Esophagus muscularis mucosa (tissue), 4 donors: ENCODE data around the gene ADK. TPM values are rescaled to one million over a fixed set of nuclear protein-coding genes. Genes with fewer than 3 reads are reported as not detected.

Experiments
- DNase-seq: peaks from one replicate; pipeline ENCODE4 v3.0.0-alpha.2; 2017; ENCODE audit errors: extremely low spot score
- H3K27ac ChIP-seq, 4 donors: fragments of 200-600 bp; sonication (generic); replicated peaks in 1 of 4; 1 replicate in 3 of 4; 2 replicates in 1 of 4; pipeline ENCODE4 v1.5.1; 2016 to 2019; ENCODE audit warnings: mild to moderate bottlenecking in 1 of 4
- H3K27me3 ChIP-seq, 4 donors: fragments of 200-600 bp; sonication (generic); one replicate each; pipeline versions ENCODE4 v1.5.1 to v1.6.0; 2016 to 2019
- H3K36me3 ChIP-seq, 4 donors: fragments of 200-600 bp; sonication (generic); one replicate each; pipeline ENCODE4 v1.5.1; 2016 to 2019
- H3K4me1 ChIP-seq, 4 donors: fragments of 200-600 bp; sonication (generic); one replicate each; pipeline ENCODE4 v1.5.1; 2016 to 2019
- H3K4me3 ChIP-seq, 4 donors: fragments of 200-600 bp; sonication (generic); 1 replicate in 2 of 4; 2 replicates in 2 of 4; pipeline ENCODE4 v1.5.1; 2016 to 2019; ENCODE audit warnings: mild to moderate bottlenecking in 4 of 4, moderate library complexity in 1 of 4
- H3K9me3 ChIP-seq, 4 donors: fragments of 200-600 bp; sonication (generic); 1 replicate in 3 of 4; 2 replicates in 1 of 4; pipeline ENCODE4 v1.5.1; 2016 to 2019
- EP300 ChIP-seq: sonication (generic); formaldehyde crosslinking; IDR thresholded peaks from one replicate; pipeline ENCODE4 v1.6.1; 2017; ENCODE audit warnings: antibody characterized with exemption
- POLR2A ChIP-seq: fragments of 450-650 bp; IDR thresholded peaks from one replicate; pipeline ENCODE4 v1.6.1; 2017; ENCODE audit warnings: antibody characterized with exemption, moderate library complexity, mild to moderate bottlenecking, low read depth
- POLR2AphosphoS5 ChIP-seq, 2 donors: sonication (generic); formaldehyde crosslinking; IDR thresholded peaks; one replicate each; pipeline ENCODE4 v1.6.1; 2017; ENCODE audit warnings: antibody characterized with exemption in 2 of 2
- WGBS: methylation state at CpG from one replicate; pipeline ENCODE4 v1.1.5; 2018; 5-methylcytosine and 5-hydroxymethylcytosine counted together
- intact Hi-C: fragments of 100-400 bp; cut with DNase I; formaldehyde crosslinking; loops from one replicate; pipeline ENCODE4 v1.15.1; 2023
- total RNA-seq, 4 donors: library from RNA; depleted of rRNA; stranded (reverse); fragments of >200 nt; gene quantifications; one replicate each; pipeline versions ENCODE4 v1.1.0 to v1.2.1, GENCODE V29; 2016
- TF ChIP-seq, protein P1 (sequence below), 3 experiments: fragments of 200-600 bp in 2 of 3; fragments of 450-650 bp in 1 of 3; sonication (generic) in 2 of 3; IDR thresholded peaks; one replicate each; pipeline ENCODE4 v1.5.1; 2017 to 2019; ENCODE audit warnings: antibody characterized with exemption in 3 of 3, mild to moderate bottlenecking in 2 of 3, moderate library complexity in 1 of 3

ADK gene
- total RNA-seq, 4 donors from 2014 or later = 20.2 to 23.3 (median 21.2) TPM

DNA sequence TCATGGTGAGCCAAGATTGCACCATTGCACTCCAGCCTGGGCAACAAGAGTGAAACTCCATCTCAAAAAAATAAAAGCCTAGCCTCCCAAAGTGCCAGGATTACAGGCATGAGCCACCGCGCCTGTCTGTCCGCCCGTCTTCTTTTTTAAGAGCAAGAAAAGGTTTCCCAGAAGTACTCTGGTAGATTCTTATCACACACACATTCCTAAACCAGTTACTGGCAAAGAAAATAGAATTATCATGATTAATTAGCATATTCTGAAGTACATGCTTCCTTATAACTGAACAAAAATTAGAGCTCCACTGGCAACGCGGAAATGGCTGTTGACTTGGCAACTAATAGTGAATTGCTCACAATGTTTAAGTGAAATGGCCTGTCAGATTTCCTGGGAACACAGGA lies 87.0 kb downstream of the ADK start:
- Histone ChIP-seq H3K9me3 (no peaks in the 10 kb centered on the region), H3K36me3 (peaks cover 3 to 5% (median 5%) of the 10 kb centered on the region in 4 donors), H3K27ac (peak overlapping the region in 2 of 4 donors; percentile 9 to 14), H3K27me3 (no peaks in the 10 kb centered on the region), H3K4me1 (peaks cover 0 to 11% (median 0%) of the 10 kb centered on the region in 4 donors), H3K4me3 (no peak overlapping the region)
- TF ChIP-seq, protein P1, sequence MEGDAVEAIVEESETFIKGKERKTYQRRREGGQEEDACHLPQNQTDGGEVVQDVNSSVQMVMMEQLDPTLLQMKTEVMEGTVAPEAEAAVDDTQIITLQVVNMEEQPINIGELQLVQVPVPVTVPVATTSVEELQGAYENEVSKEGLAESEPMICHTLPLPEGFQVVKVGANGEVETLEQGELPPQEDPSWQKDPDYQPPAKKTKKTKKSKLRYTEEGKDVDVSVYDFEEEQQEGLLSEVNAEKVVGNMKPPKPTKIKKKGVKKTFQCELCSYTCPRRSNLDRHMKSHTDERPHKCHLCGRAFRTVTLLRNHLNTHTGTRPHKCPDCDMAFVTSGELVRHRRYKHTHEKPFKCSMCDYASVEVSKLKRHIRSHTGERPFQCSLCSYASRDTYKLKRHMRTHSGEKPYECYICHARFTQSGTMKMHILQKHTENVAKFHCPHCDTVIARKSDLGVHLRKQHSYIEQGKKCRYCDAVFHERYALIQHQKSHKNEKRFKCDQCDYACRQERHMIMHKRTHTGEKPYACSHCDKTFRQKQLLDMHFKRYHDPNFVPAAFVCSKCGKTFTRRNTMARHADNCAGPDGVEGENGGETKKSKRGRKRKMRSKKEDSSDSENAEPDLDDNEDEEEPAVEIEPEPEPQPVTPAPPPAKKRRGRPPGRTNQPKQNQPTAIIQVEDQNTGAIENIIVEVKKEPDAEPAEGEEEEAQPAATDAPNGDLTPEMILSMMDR (IDR thresholded peaks at IDR 0.05) = no peak
- no peak for TF ChIP-seq EP300
- no peak for TF ChIP-seq POLR2A
- TF ChIP-seq POLR2AphosphoS5 (IDR thresholded peaks at IDR 0.05) = no peak
- WGBS = 59% methylated on average over 6 of the region's 6 CpGs
- DNase-seq = no peak
- intact Hi-C loops = loop anchor here (10.0 kb wide), 1 partner anchor 353 kb away; no protein-coding TSS in a partner anchor

DNA sequence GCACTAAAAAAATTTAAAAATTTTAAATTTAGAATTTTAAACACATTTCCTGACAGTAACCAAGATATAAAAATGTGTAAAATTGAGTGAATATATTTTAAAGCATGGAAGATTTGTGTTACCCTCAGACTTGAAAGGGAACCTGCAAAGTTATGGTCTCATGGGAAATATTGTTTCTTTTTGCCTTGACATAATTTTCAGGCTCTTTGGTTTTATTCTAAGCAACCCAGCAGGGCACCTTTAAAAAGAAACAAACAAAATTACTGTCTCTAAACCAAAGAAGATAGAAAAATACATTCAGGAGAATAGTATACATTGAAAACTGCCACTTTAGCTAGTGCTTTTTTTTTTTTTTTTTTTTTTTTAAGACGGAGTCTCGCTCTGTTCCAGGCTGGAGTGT lies 87.5 kb downstream of the ADK start:
- H3K4me1 ChIP-seq = peaks cover 0 to 11% (median 0%) of the 10 kb centered on the region in 4 donors
- no peak for DNase-seq
- no peaks in the 10 kb centered on the region for H3K9me3 ChIP-seq
- H3K27me3 ChIP-seq = no peaks in the 10 kb centered on the region
- H3K36me3 ChIP-seq = peaks cover 6 to 8% (median 7%) of the 10 kb centered on the region in 4 donors
- H3K27ac ChIP-seq = peak overlapping the region in 1 of 4 donors; percentile 9
- no peak for TF ChIP-seq POLR2A
- no peak for TF ChIP-seq POLR2AphosphoS5 (IDR thresholded peaks at IDR 0.05)
- TF ChIP-seq, protein P1 (IDR thresholded peaks at IDR 0.05) = no peak
- no peak for TF ChIP-seq EP300
- intact Hi-C loops = loop anchor here (10.0 kb wide), 1 partner anchor 354 kb away; no protein-coding TSS in a partner anchor
- 83% methylated on average over 2 of the region's 2 CpGs for WGBS
- H3K4me3 ChIP-seq = no peak overlapping the region

DNA sequence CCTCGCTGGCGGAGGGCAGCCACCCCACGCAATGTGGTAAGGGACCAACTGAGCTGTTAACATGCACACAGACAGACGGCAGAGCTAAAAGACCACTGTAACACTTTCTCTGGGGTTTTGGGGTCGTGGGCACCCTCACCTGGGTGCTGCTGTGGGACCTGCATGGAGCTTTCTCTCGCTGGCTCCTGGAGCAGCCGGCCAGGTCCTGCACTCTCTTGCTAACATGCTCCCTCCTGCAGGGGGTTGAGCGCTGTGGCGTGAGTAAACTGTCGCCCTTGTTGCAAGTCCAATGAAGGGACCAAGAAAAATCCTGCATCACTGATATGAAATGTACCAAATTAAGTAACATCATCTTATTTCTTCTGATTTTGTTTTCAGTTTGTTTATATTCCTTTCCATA lies 92.0 kb downstream of the ADK start:
- H3K27me3 ChIP-seq = no peaks in the 10 kb centered on the region
- TF ChIP-seq, protein P1 (IDR thresholded peaks at IDR 0.05) = no peak
- TF ChIP-seq POLR2A (no peak), POLR2AphosphoS5 (IDR thresholded peaks at IDR 0.05) (no peak), EP300 (no peak)
- no peak overlapping the region for H3K4me3 ChIP-seq
- DNase-seq = no peak
- peaks cover 0 to 8% (median 0%) of the 10 kb centered on the region in 4 donors for H3K4me1 ChIP-seq
- intact Hi-C loops = loop anchor here (2.0 to 5.0 kb wide), 2 partner anchors 858 to 994 kb away; partner anchors contain the start of gene COMTD1
- WGBS = 92% methylated on average over 9 of the region's 10 CpGs
- H3K27ac ChIP-seq = no peak overlapping the region
- no peaks in the 10 kb centered on the region for H3K9me3 ChIP-seq
- H3K36me3 ChIP-seq = peaks cover 6 to 8% (median 7%) of the 10 kb centered on the region in 4 donors

DNA sequence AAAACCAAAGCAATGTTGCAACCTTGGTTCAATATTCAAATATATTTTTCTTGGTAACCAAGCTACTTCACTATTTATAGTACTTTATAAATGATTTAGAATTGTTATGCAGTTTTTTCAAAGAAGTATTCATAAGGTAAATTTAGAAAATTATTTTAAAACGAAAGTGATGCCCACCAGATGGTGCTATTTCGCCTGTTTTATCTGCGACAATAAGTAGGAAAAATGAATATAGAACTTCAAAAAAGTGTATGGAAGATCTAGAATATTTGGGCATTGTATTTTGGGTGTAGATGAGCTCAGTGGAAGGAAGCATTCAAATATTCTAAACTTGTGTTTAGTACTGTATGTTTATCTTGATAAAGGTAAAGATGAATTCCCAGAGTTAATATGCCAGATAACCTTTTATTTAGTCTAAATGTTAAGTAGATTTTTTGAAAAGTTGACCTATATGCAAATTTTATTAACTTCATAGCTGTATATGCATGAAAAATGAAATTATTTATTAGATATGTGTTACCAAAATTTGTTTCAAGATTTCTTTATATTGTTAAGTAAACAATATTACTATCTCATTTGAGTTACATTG lies 93.2 kb downstream of the ADK start:
- intact Hi-C loops = loop anchor here (5.0 kb wide), 1 partner anchor 993 kb away; the partner anchor contains the start of gene COMTD1

More for the DNA sequence above, 93.2 kb downstream of the ADK start:
- Histone ChIP-seq H3K4me3 (no peak overlapping the region), H3K4me1 (no peaks in the 10 kb centered on the region), H3K27ac (no peak overlapping the region), H3K36me3 (peaks cover 6 to 8% (median 7%) of the 10 kb centered on the region in 4 donors), H3K27me3 (no peaks in the 10 kb centered on the region), H3K9me3 (no peaks in the 10 kb centered on the region)
- TF ChIP-seq EP300 = no peak
- no peak for TF ChIP-seq POLR2A
- TF ChIP-seq, protein P1 (IDR thresholded peaks at IDR 0.05) = peak; percentile 54 to 63 (median 57)
- TF ChIP-seq POLR2AphosphoS5 (IDR thresholded peaks at IDR 0.05) = no peak
- WGBS = 4% methylated on average over 3 of the region's 3 CpGs
- no peak for DNase-seq
